Stomach (tissue), 4 donors: ENCODE data around the gene SNX5.

Experiments used
- CTCF ChIP-seq, 7 experiments: fragments of 450-650 bp in 4 of 7; fragments of 200-600 bp in 3 of 7; sonication (generic) in 3 of 7; IDR thresholded peaks; one replicate each; pipeline ENCODE4 v1.5.1; 2016 to 2019; ENCODE audit warnings: antibody characterized with exemption in 7 of 7, control low read depth in 2 of 7, mild to moderate bottlenecking in 1 of 7
- POLR2A ChIP-seq, 4 donors: fragments of 450-650 bp; IDR thresholded peaks; one replicate each; pipeline ENCODE4 v1.6.1; 2016; ENCODE audit warnings: antibody characterized with exemption in 4 of 4, control low read depth in 2 of 4, mild to moderate bottlenecking in 1 of 4, moderate library complexity in 1 of 4
- POLR2AphosphoS5 ChIP-seq, 3 donors: sonication (generic); formaldehyde crosslinking; IDR thresholded peaks; one replicate each; pipeline ENCODE4 v1.6.1; 2016; ENCODE audit warnings: antibody characterized with exemption in 3 of 3

- no peak for TF ChIP-seq CTCF (IDR thresholded peaks at IDR 0.05)
- TF ChIP-seq POLR2A (IDR thresholded peaks at IDR 0.05): no peak
- TF ChIP-seq POLR2AphosphoS5 (IDR thresholded peaks at IDR 0.05): no peak
Measured at GRCh38 chr20:17964073-17964472, 4.5 kb downstream of the SNX5 start.
